Stimulated activated naive CD4-positive, alpha-beta T cell treated with Interleukin-2 at 50 U/mL for 16 hours (primary cell): ENCODE data around the gene PLPPR1.

Source experiments
- DNase-seq: peaks from one replicate; lab custom pipeline; 2025; lab: John Stamatoyannopoulos, UW

The PLPPR1 gene

DNA sequence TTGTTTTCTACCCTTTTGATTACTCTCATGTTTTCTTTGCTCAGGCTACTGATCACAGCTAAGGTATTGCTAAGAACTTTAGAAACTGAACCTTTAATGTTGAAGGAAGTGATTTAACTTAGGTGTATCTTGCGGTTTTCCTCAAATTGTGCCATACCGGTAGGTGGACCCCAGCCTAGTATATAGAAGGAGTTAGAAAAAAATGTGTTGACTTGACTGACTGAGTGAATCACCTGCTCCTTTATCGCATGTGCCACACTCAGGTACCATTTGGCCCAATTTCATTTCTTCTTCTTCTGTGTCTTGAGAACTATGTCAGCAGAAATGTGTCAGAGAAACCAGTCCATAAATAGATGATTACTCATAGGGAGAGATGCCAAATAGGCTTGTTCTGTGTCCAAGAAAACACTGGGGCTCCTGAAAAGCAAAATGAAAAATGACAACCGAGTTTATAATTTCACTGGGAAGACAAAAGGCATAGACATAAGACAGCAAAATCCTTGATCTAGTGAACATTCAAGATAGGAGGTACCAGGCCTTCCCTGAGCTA lies 19.4 kb downstream of the PLPPR1 start:
- no peak for DNase-seq

DNA sequence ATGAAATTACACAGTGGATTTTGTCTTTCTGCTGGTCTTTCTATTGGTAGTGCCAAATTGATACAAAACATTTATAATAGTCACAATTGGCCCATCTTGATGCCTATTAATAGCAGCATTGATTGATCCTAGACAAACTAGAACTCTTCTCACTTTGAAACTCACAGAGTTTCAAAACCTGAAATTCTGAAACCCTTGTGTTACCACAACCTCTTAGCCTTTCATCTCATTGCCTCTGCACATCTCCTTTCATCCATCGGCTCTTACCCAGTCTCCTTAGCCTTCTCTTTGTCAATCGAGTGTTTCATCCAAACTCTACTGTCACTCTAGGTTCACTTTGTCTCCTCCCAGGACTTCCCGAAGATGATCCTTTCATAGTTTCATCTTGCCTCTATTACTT lies 22.1 kb downstream of the PLPPR1 start:
- no peak for DNase-seq

- no peak for DNase-seq
Observed at GRCh38 chr9:101054657-101055056, 26.1 kb downstream of the PLPPR1 start.

GRCh38 chr9:101055516-101055915 lies 27.0 kb downstream of the PLPPR1 start:
- no peak for DNase-seq

GRCh38 chr9:101062686-101063085 lies 34.2 kb downstream of the PLPPR1 start:
- no peak for DNase-seq

- no peak for DNase-seq
Observed at GRCh38 chr9:101063192-101063591, 34.7 kb downstream of the PLPPR1 start.

DNA sequence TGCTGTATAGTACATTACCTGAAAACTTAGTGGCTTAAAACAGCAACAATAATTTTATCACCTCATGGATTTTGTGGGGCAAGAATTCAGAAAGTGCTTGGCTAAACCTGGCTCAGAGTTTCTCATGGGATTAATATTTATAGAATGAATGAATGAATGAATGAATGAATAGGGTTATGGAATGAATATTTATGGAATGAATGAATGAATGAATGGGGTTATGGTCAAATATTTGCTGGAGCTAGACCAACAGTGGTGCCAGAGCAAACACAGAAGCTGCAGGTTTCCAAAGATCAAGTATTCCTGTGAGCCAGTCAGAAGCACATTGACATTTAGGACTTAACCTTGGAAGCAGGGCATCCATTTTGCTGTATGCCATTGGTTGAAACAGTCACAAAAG lies 35.7 kb downstream of the PLPPR1 start:
- no peak for DNase-seq

GRCh38 chr9:101065930-101066329 lies 37.4 kb downstream of the PLPPR1 start:
- DNase-seq, result no peak

DNA sequence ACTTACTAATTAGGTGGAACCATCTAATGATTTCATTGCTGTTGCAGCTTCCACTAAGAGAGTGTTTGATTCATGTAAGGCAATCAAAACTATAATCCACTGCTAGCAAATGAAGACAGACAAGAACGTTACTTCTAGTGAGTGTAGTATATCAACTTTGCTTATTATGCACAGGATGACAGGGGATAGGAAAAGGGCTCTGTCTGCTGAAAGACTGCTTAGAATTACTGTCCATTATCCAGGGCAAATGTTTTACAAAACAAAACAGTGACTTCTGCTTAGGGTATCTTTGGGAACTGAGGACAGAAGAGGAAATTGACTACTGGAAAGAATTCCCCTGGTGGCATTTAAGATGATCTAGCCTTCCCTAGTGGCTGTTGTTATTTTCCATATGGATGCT lies 40.2 kb downstream of the PLPPR1 start:
- no peak for DNase-seq

DNA sequence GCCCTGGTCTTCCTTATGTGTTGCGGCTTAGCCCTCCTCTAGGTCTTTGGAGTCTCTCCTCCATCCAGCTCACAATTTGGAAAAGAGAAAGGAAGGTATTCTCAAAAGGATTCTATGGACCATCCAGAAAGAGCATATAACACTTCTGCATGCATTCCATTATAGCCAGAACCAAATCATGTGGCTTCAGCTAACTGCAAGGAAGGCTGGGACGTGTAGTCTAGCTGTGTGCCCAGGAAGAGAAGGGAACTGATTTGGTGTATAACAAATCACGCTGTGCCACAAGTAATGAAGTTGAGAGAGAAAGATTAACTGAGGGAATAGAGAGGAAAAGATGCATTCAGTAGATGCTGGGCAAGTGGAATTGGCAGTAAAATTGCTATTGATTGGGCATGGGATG lies 43.7 kb downstream of the PLPPR1 start:
- DNase-seq, result no peak

GRCh38 chr9:101073122-101073521 lies 44.6 kb downstream of the PLPPR1 start:
- no peak for DNase-seq

DNA sequence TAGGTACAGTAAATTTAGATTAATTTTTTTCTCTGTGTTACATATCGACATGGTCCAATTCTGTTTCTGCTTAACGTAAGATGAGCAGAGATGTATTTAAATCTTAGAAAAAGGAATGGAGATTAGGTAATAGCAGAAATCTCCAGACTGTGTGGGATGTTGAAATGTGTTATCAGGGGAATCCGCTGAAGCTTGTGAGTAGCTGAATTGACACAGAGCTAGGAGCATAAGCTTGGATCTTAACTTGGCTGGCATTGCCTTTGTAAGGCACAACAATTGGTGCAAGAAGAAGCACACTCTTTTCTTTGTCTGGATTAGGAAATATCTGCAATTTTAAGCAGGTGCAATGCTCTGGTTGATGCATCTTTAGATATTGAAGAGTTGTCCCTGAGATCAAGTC lies 53.1 kb downstream of the PLPPR1 start:
- DNase-seq, result no peak

DNA sequence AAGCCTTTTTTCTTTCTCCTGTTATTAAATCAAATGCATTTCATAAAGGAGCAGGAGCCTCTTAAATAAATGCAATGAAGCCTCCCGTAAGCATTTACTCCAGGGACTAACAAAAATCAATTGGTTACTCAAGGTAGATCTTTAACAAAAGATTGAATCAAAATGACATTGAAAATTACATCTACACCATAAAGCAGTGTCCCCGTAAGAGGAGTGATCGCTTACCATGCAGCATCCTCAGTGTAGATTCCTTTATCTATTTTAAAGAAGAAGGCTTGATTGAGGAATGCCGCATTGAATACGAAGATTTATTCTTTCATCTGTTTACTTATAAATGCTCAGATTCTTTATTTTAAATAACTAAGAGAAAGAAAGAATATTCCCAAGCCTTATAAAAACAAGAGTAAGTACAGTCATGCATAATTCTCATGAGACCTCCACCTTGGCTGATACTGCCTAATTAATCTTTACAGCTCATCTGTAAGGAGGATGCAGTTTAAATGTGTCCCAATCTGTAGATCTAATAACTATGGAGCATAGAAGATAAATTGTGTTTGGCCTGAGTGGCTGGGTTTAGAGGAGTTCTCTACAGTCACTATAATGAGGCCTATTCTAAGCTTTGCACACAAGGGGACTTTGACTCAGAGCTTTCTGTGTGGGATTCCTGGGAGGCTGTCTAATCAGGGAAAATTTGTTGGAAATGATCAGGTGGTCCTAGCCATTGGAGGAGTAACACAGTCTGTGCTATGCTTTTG lies 55.1 kb downstream of the PLPPR1 start:
- DNase-seq, result no peak

DNA sequence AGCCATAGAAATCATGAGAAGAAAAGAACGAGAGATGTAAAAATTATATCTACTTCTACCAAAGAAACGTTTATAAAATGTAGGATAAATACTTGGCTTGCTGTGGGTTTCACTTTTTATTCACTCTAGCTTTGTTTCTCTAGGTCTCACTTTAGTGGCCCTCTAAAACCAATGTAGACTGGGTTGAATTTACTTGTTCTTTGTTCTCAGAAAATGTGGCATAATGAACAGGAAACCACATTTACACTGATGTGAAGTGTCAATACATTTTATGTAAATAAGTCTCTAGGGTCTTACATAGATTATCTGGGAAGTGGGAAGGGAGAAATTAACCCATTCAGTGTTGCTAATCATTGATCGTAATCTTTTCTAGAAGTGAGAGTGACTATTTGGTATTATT lies 58.9 kb downstream of the PLPPR1 start:
- no peak for DNase-seq

DNA sequence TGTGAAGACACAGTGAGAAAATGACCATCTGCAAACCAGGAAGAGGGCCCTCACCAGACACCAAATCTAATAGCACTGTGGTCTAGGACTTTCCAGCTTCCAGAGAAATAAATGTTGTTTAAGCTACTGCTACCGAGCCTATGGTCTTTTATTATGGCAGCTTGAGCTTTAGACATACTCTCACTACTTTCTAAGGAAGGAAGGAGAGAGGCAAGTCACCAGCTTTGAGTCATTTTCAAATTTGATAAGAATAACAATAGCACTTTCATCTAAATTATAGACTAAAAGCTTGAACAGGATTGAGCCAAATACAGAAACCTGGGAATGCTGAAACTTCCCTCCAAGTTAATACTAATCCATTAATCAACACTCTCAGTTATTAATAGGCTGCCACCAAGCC lies 64.4 kb downstream of the PLPPR1 start:
- no peak for DNase-seq

GRCh38 chr9:101093620-101094019 lies 65.1 kb downstream of the PLPPR1 start:
- DNase-seq, result no peak

DNA sequence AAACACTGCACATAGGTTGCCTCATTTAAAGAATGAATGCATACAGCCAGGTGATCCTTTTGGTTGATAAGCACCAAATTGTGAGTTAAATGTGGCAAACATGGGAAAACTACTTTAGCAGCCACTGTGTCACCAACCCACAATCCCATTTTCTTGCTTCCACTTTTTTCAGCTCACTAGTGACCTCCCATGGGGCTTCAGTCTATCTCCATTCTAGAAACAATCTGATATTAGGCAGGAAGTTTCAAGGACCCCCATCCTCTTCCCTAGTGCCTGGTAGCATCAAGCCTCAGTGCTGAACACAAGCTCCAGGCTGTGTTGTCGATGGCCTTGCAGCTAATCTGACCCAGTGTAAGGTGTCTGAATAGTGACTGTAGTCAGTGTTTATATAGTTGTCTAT lies 66.2 kb downstream of the PLPPR1 start:
- no peak for DNase-seq

DNA sequence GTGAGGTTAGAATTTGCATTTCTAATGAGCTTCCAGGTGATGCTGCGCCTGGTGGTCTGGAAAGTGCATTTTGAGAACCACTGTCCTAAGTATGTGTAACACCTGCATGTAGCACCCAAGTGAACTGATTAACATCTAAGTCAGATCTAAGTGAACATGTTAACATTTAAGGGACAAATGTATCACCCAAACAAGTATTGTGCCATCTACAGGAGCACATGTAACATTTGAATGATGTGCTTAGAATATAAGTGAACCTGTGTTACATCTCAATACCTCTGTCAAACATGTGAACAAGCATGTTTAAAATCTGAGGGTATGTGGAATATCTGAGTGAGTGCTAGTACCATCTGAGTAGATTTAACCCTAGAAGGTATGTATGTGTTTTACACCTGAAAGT lies 68.7 kb downstream of the PLPPR1 start:
- no peak for DNase-seq

DNA sequence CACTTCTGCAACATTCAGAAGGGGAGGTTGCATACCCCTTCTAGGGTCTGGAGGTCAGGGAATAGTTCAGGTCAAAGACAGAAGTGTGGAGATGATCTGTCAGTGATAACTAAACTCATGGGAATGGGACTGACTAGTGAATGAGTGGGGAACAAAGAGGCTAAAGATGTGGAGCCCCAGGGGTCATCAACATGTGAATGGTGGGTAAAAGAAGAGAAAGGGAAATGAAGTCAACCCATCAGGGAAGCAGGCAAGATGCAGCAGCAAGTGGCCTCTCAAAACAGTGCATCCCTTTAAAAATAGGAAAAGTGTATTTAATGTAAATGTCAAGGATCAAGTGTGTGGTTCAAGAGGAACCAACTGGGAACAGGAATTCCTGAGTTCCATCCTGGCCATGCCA lies 69.9 kb downstream of the PLPPR1 start:
- DNase-seq, result no peak

DNA sequence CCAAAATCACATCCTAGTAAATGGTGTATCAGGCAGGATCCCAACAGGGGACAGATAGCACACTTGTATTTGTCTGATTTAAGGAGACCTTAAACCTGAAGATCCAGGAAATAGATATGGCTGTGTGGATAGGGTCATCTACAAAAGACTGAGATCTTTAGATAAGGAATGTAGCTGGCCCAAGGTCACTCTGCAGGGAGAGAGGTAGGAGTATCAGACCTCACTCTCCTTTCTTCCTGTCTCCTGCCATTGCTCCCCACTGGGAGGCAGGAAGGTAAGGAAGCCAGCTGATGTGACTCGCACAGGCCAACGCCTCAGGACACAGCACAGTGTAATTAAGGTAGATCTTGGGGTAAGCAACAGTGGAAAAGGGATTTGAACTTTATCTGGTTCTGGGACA lies 85.8 kb downstream of the PLPPR1 start:
- no peak for DNase-seq

DNA sequence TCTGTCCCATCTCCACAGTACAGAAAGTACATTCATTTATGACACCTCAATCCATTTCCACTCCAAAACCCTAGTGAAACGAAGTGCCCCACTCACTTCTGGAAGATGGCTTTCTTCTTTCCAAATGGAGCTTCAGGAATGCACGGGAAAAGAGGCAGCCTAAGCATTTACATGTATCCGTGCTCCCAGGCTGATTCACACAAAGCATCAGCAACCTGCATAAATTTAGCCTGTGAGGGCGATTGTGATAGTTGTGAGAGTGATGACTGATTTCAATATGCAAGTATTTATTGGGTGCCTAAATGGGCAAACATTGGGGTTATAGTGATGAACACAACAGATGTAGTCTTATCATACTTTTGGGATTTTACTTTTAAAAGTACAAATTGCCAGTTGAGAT lies 86.6 kb downstream of the PLPPR1 start:
- DNase-seq, result no peak

DNA sequence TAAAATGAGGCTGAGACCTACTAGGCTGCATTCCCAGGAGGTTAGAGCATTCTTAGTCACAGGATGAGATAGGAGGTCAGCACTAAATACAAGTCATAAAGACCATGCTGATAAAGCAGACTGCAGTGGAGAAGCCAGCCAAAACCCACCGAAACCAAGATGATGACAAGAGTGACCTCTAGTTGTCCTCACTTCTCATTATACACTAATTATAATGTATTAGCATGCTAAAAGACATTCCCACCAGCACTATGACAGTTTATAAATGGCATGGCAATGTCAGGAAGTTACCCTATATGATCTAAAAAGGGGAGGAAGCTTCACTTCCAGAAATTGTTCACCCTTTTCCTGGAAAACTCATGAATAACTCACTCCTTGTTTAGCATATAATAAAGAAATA lies 88.6 kb downstream of the PLPPR1 start:
- no peak for DNase-seq

DNA sequence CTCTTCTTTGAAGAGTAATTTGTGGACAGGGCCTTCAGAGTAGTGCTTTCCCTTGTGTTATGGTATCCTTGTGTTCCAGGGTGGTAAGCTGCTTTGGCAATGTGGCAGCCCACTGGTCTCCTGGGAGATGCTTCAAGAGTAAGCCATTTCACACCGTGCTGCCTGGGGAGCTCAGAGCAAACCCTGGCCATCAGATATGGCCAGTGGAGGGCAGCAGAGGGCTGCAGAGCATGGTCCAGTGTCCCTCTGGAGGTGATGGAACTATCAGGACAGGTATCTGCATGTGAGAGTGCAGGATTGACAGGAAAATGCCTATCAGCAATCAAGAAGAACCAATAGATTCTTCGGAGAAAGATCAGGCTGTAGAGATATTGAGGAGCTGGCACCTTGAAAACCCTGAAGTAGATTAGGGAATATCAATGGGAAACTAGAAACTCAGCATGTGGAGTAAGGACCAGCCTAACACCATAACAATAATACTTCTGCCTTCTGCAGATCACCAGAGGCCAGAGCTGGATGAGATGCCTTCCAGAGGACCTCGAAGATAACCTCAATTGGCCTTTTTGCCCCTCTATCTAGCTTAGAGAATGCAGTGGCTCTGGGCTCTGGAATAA lies 90.8 kb downstream of the PLPPR1 start:
- DNase-seq, result no peak
